SK-N-SH (cell line): ENCODE results near the gene HSPB1. TPM values are rescaled to one million over a fixed set of nuclear protein-coding genes. Genes with fewer than 3 reads are reported as not detected.
"Not testable (repeated sequence)": the region's sequence is repeated elsewhere in the genome, so short reads cannot be mapped to it uniquely, and the experiment has no call there.

Experiments used
- CTCF ChIA-PET: fragments of 300-600, 350-600 bp; formaldehyde crosslinking; extraction: SDS; loops from one replicate; lab custom pipeline; 2021; lab: Yijun Ruan, JAX
- POLR2A ChIA-PET: fragments of 350-600 bp; sonication (Branson Sonifier 250); formaldehyde crosslinking; extraction: SDS; loops from one replicate; lab custom pipeline; 2020; ENCODE audit warnings: antibody characterized with exemption, inconsistent platforms; lab: Yijun Ruan, JAX
- DNase-seq: peaks from one replicate; pipeline ENCODE4 v3.0.0; 2012
- H2AFZ ChIP-seq: fragments of 200-600 bp; sonication (generic); 2 replicates; pipeline ENCODE4 v1.8.1; 2016; ENCODE audit warnings: antibody characterized with exemption, mild to moderate bottlenecking, low read depth
- H3F3A ChIP-seq: fragments of 200-600 bp; sonication (generic); replicated peaks from 2 replicates; pipeline ENCODE3; 2016; ENCODE audit warnings: antibody characterized with exemption, mild to moderate bottlenecking; ENCODE audit not compliant: insufficient read depth
- H3K27ac ChIP-seq, 2 experiments: fragments of 200-500 bp in 1 of 2; fragments of 200-600 bp in 1 of 2; sonication (Bioruptor generic) in 1 of 2; sonication (generic), shearing (Covaris generic) in 1 of 2; 2 replicates each; pipeline versions ENCODE4 v1.5.1 to v1.6.1; 2014 to 2016; ENCODE audit warnings: low read depth in 2 of 2, inconsistent platforms in 1 of 2, low read length in 1 of 2, mild to moderate bottlenecking in 1 of 2, mixed read lengths in 1 of 2
- H3K27me3 ChIP-seq: fragments of 200-600 bp; sonication (generic), shearing (Covaris generic); 2 replicates; pipeline ENCODE4 v1.6.1; 2016; ENCODE audit warnings: mixed run types; ENCODE audit not compliant: insufficient read depth
- H3K36me3 ChIP-seq, 2 experiments: fragments of 200-500 bp in 1 of 2; fragments of 200-600 bp in 1 of 2; sonication (Bioruptor generic) in 1 of 2; sonication (generic) in 1 of 2; replicated peaks in 1 of 2; 2 replicates each; pipeline versions ENCODE3 to v1.5.1; 2014 to 2016; ENCODE audit warnings: low read length in 1 of 2, mild to moderate bottlenecking in 1 of 2; ENCODE audit not compliant: insufficient read depth in 2 of 2, control insufficient read depth in 1 of 2
- H3K4me1 ChIP-seq, 2 experiments: fragments of 200-500 bp in 1 of 2; fragments of 200-600 bp in 1 of 2; sonication (Bioruptor generic) in 1 of 2; sonication (generic), shearing (Covaris generic) in 1 of 2; 2 replicates each; pipeline versions ENCODE4 v1.5.1 to v1.6.1; 2014 to 2016; ENCODE audit warnings: low read depth in 1 of 2, low read length in 1 of 2, mixed run types in 1 of 2; ENCODE audit not compliant: insufficient read depth in 2 of 2, control insufficient read depth in 1 of 2
- H3K4me2 ChIP-seq: fragments of 200-600 bp; sonication (generic), shearing (Covaris generic); 2 replicates; pipeline ENCODE4 v1.6.1; 2017; ENCODE audit warnings: mixed run types
- H3K4me3 ChIP-seq, 2 experiments: fragments of 200-500 bp in 1 of 2; fragments of 200-600 bp in 1 of 2; sonication (Bioruptor generic) in 1 of 2; sonication (generic), shearing (Covaris generic) in 1 of 2; 2 replicates each; pipeline versions ENCODE4 v1.5.1 to v1.8.1; 2014 to 2016; ENCODE audit warnings: low read depth in 2 of 2, inconsistent platforms in 1 of 2, low read length in 1 of 2, mild to moderate bottlenecking in 1 of 2, mixed read lengths in 1 of 2, moderate library complexity in 1 of 2
- H3K79me2 ChIP-seq: fragments of 200-600 bp; sonication (generic); 2 replicates; pipeline ENCODE4 v1.8.1; 2017; ENCODE audit warnings: mild to moderate bottlenecking; ENCODE audit not compliant: insufficient read depth
- H3K9ac ChIP-seq: fragments of 200-600 bp; sonication (generic); 2 replicates; pipeline ENCODE4 v1.6.1; 2017; ENCODE audit warnings: mixed run types
- H3K9me2 ChIP-seq: fragments of 200-600 bp; sonication (generic); 2 replicates; pipeline ENCODE4 v1.6.1; 2017; ENCODE audit warnings: mixed run types
- H3K9me3 ChIP-seq: fragments of 200-600 bp; sonication (generic); 2 replicates; pipeline ENCODE4 v1.6.1; 2017; ENCODE audit warnings: mixed run types, mild to moderate bottlenecking, moderate library complexity
- H4K20me1 ChIP-seq: fragments of 200-600 bp; sonication (generic); 2 replicates; pipeline ENCODE4 v1.6.1; 2017; ENCODE audit warnings: mild to moderate bottlenecking, mixed run types; ENCODE audit not compliant: insufficient read depth
- CHD2 ChIP-seq: fragments of 150-350 bp; IDR thresholded peaks from 2 replicates; pipeline ENCODE4 v1.6.1; 2018; ENCODE audit warnings: low read length; ENCODE audit not compliant: partially characterized antibody
- EP300 ChIP-seq, 2 experiments: IDR thresholded peaks; 2 replicates each; pipeline versions ENCODE4 v1.4.0 to v1.6.1; 2012; ENCODE audit warnings: borderline replicate concordance in 1 of 2, low read depth in 1 of 2, low read length in 1 of 2
- FOXJ3 ChIP-seq: sonication (generic); formaldehyde crosslinking; IDR thresholded peaks from 2 replicates; pipeline ENCODE4 v1.5.1; 2020; ENCODE audit warnings: mild to moderate bottlenecking, missing genetic modification reagents
- FOXM1 ChIP-seq: IDR thresholded peaks from 2 replicates; pipeline ENCODE4 v1.4.0; 2012; ENCODE audit warnings: low read depth, mild to moderate bottlenecking
- GATA2 ChIP-seq: sonication (generic); formaldehyde crosslinking; IDR thresholded peaks from 2 replicates; pipeline ENCODE4 v1.5.0; 2020; ENCODE audit warnings: mild to moderate bottlenecking, missing genetic modification reagents
- JUND ChIP-seq: IDR thresholded peaks from 2 replicates; pipeline ENCODE4 v1.4.0; 2012
- MXI1 ChIP-seq: IDR thresholded peaks from 2 replicates; pipeline ENCODE4 v1.6.1; 2012; ENCODE audit warnings: mild to moderate bottlenecking, low read depth, low read length, improper control_type of control experiment
- NFIC ChIP-seq: IDR thresholded peaks from 2 replicates; pipeline ENCODE4 v1.4.0; 2012; ENCODE audit warnings: borderline replicate concordance
- PBX3 ChIP-seq: IDR thresholded peaks from 2 replicates; pipeline ENCODE4; 2012
- RAD21 ChIP-seq: IDR thresholded peaks from 2 replicates; pipeline ENCODE4 v1.6.1; 2012; ENCODE audit warnings: mild to moderate bottlenecking, low read length
- RFX5 ChIP-seq: IDR thresholded peaks from 2 replicates; pipeline ENCODE4 v1.6.1; 2012; ENCODE audit warnings: mild to moderate bottlenecking, improper control_type of control experiment, low read length
- SMC3 ChIP-seq: IDR thresholded peaks from 2 replicates; pipeline ENCODE4 v1.6.1; 2012; ENCODE audit warnings: low read depth, low read length, improper control_type of control experiment
- TAF1 ChIP-seq: IDR thresholded peaks from 2 replicates; pipeline ENCODE4 v1.6.1; 2012; ENCODE audit warnings: low read depth, mild to moderate bottlenecking, low read length, moderate library complexity, borderline replicate concordance
- TCF12 ChIP-seq: IDR thresholded peaks from 2 replicates; pipeline ENCODE4 v1.4.0; 2012
- WGBS: methylation state at CpG from one replicate; pipeline ENCODE4 v1.1.6; 2017; ENCODE audit warnings: low lambda C conversion rate; 5-methylcytosine and 5-hydroxymethylcytosine counted together
- polyA plus RNA-seq, 3 experiments: library from polyadenylated mRNA; depleted of rRNA; stranded (reverse); fragments of >200 nt; gene quantifications; 2 replicates each; pipeline ENCODE4 v1.2.3, GENCODE V29; 2012
- TF ChIP-seq, protein P1 (sequence below): fragments of 150-350 bp; IDR thresholded peaks from 2 replicates; pipeline ENCODE4 v1.6.1; 2017; ENCODE audit warnings: antibody characterized with exemption, low read length, low read depth, borderline replicate concordance
- TF ChIP-seq, protein P2 (sequence below): IDR thresholded peaks from 2 replicates; pipeline ENCODE4 v1.4.0; 2012; ENCODE audit warnings: low read depth

The HSPB1 gene
- polyA plus RNA-seq, 1 of the 3 experiments (the other 2 are of a cell fraction): 824 TPM

DNA sequence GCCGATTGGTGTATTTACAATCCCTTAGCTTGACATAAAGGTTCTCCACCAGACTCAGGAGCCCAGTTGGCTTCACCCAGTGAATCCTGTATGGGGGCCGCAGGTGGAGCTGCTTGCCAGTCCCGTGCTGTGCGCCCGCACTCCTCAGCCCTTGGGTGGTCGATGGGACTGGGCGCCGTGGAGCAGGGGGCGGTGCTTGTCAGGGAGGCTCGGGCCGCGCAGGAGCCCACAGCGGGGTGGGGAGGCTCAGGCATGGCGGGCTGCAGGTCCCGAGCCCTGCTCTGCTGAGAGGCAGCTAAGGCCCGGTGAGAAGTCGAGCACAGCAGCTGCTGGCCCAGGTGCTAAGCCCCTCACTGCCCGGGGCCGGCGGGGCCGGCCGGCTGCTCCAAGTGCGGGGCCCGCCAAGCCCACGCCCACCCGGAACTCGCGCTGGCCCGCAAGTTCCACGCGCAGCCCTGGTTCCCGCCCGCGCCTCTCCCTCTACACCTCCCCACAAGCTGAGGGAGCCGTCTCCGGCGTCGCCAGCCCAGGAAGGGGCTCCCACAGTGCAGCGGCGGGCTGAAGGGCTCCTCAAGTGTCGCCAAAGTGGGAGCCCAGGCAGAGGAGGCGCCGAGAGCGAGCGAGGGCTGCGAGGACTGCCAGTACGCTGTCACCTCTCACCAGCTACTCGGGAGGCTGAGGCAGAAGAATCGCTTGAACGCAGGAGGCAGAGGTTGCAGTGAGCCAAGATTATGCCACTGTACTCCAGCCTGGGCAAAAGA, 7.0 kb downstream of the HSPB1 start:
- not testable (repeated sequence) for H3K36me3 ChIP-seq, H3K4me2 ChIP-seq, H3K4me3 ChIP-seq, H4K20me1 ChIP-seq, H3K79me2 ChIP-seq, H3K9ac ChIP-seq, H3K27ac ChIP-seq, DNase-seq, H3K9me2 ChIP-seq, H2AFZ ChIP-seq, H3K27me3 ChIP-seq, H3K9me3 ChIP-seq
- ChIA-PET CTCF (interaction anchor here (4.2 to 21.0 kb wide), 4 partner anchors 17 to 132 kb away, joined by 21 to 774 read pairs (median 104); partner anchors contain the start of genes HSPB1 and SRRM3), POLR2A (interaction anchor here (2.0 kb wide), 1 partner anchor 8 kb away, joined by 14 read pairs; no protein-coding TSS in a partner anchor)
- H3F3A ChIP-seq: peaks cover 11% of the 10 kb centered on the region
- H3K4me1 ChIP-seq: peaks cover 10 to 29% of the 10 kb centered on the region in 2 experiments; a peak in 2 of 4 replicates
- 97% methylated on average over 50 of the region's 50 CpGs for WGBS

DNA sequence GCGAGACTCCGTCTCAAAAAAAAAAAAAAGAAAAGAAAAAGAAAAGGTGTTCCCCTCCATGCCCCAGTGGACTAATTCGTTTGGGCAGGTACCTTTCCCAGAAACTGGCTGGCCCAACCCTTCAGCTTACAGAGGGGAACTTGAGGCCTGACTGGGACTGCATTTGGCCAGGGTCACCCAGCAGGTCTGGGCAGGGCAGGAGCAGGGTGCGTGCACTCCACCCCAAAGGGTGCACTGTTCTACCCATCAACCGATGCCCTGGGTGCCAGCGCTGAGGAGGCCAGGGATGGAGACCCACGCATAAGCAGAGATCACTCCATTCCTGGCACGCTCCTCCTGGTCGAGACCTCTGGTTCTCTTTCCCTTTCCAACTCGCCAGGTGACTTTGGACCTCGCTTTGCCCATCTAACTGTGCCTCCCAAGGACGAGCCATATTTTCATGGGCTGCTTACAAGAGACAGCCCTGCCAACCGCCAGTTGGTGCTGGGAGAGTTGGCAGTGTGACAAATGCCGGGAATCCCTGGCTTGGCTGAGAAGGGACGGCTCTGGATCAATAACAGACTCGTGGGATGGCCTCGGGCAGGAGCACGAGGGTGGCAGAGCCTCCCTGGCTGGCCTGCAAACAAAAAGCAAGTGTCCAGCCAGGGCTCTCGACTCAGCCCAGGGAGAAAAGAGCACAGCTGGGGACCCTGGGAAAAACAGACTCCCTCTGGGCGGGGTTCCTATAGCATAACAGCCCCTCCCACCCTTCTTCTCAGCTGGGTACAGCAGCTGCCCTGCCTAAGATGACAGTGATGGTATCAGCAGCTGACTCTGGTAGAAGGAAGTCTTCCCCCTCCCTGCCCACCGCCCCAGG, 7.9 kb downstream of the HSPB1 start:
- Histone ChIP-seq H4K20me1 (no peaks in the 10 kb centered on the region), H3K27me3 (no peaks in the 10 kb centered on the region), H3K27ac (peak overlapping the region in 1 of 2 experiments; percentile 62; a peak in 3 of 4 replicates), H3K9me3 (no peaks in the 10 kb centered on the region), H2AFZ (peak overlapping the region; percentile 10; the same call in 1 of the 2 replicates), H3K9me2 (no peaks in the 10 kb centered on the region), H3K4me2 (peak overlapping the region; percentile 12; the same call in 1 of the 2 replicates), H3K9ac (no peak overlapping the region), H3K4me3 (no peak overlapping the region), H3K79me2 (no peaks in the 10 kb centered on the region), H3F3A (peaks cover 4% of the 10 kb centered on the region), H3K4me1 (peaks cover 4 to 27% of the 10 kb centered on the region in 2 experiments; a peak in 1 of 4 replicates), H3K36me3 (no peaks in the 10 kb centered on the region)
- TF ChIP-seq RFX5: no peak
- TF ChIP-seq, protein P1, sequence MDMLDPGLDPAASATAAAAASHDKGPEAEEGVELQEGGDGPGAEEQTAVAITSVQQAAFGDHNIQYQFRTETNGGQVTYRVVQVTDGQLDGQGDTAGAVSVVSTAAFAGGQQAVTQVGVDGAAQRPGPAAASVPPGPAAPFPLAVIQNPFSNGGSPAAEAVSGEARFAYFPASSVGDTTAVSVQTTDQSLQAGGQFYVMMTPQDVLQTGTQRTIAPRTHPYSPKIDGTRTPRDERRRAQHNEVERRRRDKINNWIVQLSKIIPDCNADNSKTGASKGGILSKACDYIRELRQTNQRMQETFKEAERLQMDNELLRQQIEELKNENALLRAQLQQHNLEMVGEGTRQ: no peak
- no peak for TF ChIP-seq JUND
- no peak for TF ChIP-seq PBX3
- peak; percentile 15; the same call in 1 of the 2 replicates for TF ChIP-seq RAD21
- peak in 1 of 2 experiments; percentile 75; a peak in 1 of 4 replicates for TF ChIP-seq EP300 (IDR thresholded peaks at IDR 0.05; ENCODE audit: borderline replicate concordance in 1 of 2, low read depth in 1 of 2, low read length in 1 of 2)
- TF ChIP-seq FOXJ3 (CRISPR knock-in tag): peak; percentile 11; the same call in 1 of the 2 replicates
- TF ChIP-seq TCF12: no peak
- TF ChIP-seq NFIC: peak; percentile 67
- TF ChIP-seq FOXM1: no peak
- TF ChIP-seq GATA2 (CRISPR knock-in tag): peak; percentile 95
- TF ChIP-seq, protein P2, sequence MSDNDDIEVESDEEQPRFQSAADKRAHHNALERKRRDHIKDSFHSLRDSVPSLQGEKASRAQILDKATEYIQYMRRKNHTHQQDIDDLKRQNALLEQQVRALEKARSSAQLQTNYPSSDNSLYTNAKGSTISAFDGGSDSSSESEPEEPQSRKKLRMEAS: peak; percentile 57; the same call in 1 of the 2 replicates
- peak; percentile 93 for TF ChIP-seq MXI1
- TF ChIP-seq SMC3: peak; percentile 4; the same call in 1 of the 2 replicates
- TF ChIP-seq TAF1: no peak
- TF ChIP-seq CHD2: peak; percentile 75
- 36% methylated on average over 18 of the region's 21 CpGs for WGBS
- ChIA-PET CTCF (interaction anchor here (4.2 to 21.0 kb wide), 4 partner anchors 18 to 132 kb away, joined by 21 to 774 read pairs (median 104); partner anchors contain the start of genes HSPB1 and SRRM3), POLR2A (interaction anchor here (0.7 to 2.0 kb wide), 3 partner anchors 8 to 22 kb away, joined by 3 to 14 read pairs (median 9); no protein-coding TSS in a partner anchor)
- DNase-seq: peak; percentile 95

- not testable (repeated sequence) for H3K4me3 ChIP-seq, H4K20me1 ChIP-seq, H3K4me2 ChIP-seq, DNase-seq, H3K27ac ChIP-seq, H2AFZ ChIP-seq, H3K9ac ChIP-seq, H3K36me3 ChIP-seq, H3K9me2 ChIP-seq, H3K9me3 ChIP-seq, H3K27me3 ChIP-seq, H3K79me2 ChIP-seq, H3F3A ChIP-seq
- CTCF ChIA-PET: interaction anchor here (0.9 to 21.0 kb wide), 5 partner anchors 19 to 134 kb away, joined by 4 to 774 read pairs (median 101); partner anchors contain the start of genes HSPB1 and SRRM3
- POLR2A ChIA-PET: interaction anchor here (1.1 kb wide), 1 partner anchor 9 kb away, joined by 8 read pairs; no protein-coding TSS in a partner anchor
- H3K4me1 ChIP-seq: peaks cover 4 to 22% of the 10 kb centered on the region in 2 experiments; a peak in 1 of 4 replicates
- WGBS: 96% methylated on average over 6 of the region's 6 CpGs
Observed at GRCh38 chr7:76311838-76312237, 9.4 kb downstream of the HSPB1 start.
